ENCODE data around the gene DLX3.
"Not testable (repeated sequence)": the region's sequence is repeated elsewhere in the genome, so short reads cannot be mapped to it uniquely, and the experiment has no call there.

Gene DLX3

DNA sequence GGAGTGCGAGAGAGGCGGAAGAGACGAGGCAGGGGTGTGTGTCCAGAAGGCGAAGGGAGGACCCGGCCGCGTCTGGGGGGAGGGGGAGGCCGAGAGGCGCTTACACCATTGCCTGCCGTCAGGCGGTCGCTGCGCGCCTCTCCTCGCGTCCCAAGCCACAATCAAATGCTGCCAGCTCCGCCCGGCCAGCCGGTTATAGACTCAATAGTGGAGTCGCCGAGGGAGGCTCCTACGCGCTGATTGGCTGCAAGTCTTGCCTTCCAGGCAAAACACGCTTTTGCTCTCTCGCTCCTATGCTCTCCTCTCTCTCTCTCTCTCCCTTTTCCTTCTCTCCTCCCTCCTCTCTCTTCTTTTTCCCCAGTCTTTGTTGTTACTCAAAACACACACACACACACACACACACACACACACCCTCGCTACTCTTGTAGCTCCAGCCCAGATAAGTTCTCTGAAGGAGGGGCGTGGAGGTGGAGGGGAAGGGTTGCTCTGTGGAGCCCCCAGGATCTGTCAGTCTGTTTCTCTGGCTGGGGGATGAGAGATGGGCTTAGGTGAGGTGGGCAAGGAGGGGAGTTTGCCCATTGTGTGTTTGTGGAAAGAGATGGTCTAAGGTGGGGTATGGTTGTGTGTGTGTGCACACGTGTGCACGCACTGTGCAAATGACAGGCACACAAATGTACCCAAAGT is at the start of gene DLX3:
Gene DLX3 (minus strand): TSS at position 170 of the 684 bp plus-strand sequence. CDS start 226 bp downstream, outside the sequence.
- peak; percentile 16 for DNase-seq

DNA sequence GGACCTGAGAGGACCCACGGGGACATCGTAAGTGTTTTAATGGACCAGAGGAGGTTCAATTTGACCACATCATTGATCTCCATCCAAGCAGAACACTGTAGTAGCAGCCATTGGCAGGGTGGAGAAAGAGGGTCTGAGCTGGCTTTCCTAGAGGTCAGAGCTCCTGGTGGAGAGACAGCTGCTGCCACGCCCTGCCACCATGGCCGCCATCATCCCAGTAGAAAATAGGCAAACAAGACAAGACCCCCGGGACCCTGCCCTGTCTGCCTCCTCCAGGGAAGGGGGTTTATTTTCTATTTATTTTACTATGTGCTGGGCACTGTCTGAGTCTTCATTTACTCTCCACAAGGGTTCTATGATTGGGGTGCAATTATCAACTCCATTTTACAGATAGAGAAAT is 49.5 kb upstream of the DLX3 start:
- DNase-seq, result no peak

DNA sequence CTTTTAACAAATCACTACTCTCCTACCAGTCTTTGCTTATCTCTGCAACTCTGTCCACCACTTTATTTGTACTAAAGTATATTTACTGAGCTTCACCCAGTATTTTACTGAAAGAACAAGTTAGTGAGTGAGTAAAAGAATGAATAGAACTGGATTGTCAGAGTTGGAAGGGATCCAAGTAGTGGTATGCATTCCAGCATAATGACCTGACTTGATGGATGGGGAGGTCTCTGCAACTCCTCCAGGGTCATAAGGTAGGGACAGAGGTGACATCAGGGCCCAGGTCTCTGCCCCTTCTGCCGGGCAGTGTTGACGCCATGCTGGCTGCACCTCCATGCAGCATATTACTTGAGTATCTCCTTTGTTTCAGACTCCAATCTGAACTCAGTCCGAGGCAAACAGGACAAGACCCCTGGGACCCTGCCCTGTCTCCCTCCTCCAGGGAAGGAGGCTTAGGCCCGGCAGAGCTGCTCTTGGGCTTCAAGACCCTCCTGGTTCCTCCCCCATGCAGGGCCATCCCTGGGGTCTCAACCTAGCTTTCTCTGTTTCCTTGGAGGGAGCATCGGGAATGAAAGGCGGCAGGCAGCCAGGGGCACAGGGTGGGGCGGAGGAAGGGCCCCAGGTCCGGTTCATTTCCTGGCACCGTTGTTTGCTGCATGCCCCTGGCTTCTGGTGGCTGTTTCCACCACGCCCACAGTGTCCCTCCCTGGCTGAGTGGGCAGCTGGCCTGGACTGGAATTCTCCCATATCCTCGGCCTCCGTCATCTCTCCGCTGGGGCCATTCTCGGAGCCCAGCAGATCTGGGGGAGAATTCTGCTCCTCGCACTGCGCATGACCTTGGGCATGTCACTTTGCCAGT is 48.5 kb upstream of the DLX3 start:
- DNase-seq, result no peak

DNA sequence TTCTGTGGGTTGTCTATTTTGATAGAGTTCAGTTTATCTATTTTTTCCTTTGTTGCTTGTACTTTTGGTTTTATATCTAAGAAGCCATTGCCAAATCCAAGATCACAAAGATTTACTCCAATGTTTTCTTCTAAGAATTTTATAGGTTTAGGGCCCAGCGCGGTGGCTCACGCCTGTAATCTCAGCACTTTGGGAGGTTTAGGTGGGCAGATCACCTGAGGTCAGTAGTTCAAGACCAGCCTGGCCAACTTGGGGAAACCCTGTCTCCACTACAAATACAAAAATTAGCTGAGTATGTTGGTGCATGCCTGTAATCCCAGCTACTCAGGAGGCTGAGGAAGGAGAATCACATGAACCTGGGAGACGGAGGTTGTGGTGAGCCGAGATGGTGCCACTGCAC is 47.2 kb upstream of the DLX3 start:
- DNase-seq, result no peak

DNA sequence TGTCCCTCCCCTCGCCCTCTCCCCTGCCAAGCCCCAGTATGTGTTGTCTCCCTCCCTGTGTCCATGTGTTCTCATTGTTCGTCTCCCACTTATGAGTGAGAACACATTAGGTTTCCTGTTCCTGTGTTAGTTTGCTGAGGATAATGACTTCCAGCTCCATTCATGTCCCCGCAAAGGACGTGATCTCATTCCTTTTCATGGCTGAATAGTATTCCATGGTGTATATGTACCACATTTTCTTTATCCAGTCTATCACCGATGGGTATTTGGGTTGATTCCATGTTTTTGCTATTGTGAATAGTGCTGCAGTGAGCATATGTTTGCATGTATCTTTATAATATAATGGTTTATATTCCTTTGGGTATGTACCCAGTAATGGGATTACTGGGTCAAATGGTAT is 45.5 kb upstream of the DLX3 start:
- DNase-seq, result not testable (repeated sequence)

DNA sequence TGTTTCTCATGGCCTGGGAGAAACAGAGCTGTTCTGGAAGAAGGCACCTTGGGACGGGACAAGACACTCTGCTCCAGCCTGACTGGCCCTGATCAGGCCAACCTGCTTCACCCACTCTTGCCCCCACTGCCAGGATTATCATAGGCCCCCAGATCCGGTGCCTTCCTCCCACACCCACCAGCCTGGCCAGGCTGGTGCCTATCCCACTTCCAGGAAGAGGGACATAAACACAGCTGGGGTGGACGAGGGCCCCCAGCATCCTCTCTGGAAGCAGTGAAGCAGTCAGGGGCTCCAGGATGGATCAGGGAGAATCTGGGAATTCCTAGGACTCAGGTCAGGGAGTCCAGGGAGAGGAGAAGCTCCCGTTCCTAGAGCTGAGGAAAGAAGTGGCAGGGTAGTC is 44.0 kb upstream of the DLX3 start:
- no peak for DNase-seq

DNA sequence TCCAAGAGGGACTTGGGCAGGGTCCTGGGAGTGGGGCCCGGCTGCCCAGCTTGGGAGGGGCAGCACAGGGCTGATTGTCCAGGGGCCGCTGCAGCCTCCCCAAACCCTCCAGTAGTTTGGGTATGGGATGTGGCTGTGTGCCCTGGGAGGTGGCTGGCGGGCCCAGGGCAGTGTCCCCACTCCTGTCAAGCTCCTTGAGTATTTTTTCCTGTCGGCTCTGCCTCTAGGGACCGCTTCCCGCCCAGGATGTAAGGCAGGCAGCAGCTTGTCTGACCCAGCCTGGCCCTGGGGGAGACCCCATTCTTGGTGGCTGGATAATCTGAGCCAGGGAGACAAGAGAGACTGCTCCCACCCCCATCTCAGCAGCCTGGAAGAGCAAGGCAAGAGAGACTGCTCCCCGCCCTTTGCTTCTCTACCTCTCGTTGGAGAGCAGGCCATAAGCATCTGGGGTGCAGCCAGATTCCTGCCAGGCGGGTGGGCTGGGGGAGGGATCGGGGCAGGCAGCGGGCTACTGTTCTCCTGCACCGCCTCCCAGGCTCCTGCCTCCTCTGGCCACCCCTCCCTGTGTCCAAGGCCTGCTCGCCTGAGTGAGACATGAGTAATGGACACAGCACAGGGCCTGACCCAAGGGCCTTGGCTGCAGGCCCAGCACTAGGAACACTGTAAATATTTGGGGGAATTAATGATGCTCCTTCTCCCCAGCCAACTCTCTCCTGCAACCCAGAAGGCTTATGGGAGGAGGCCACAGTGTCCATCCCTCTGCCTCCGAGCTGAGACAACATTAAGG is 42.5 kb upstream of the DLX3 start:
- no peak for DNase-seq

DNA sequence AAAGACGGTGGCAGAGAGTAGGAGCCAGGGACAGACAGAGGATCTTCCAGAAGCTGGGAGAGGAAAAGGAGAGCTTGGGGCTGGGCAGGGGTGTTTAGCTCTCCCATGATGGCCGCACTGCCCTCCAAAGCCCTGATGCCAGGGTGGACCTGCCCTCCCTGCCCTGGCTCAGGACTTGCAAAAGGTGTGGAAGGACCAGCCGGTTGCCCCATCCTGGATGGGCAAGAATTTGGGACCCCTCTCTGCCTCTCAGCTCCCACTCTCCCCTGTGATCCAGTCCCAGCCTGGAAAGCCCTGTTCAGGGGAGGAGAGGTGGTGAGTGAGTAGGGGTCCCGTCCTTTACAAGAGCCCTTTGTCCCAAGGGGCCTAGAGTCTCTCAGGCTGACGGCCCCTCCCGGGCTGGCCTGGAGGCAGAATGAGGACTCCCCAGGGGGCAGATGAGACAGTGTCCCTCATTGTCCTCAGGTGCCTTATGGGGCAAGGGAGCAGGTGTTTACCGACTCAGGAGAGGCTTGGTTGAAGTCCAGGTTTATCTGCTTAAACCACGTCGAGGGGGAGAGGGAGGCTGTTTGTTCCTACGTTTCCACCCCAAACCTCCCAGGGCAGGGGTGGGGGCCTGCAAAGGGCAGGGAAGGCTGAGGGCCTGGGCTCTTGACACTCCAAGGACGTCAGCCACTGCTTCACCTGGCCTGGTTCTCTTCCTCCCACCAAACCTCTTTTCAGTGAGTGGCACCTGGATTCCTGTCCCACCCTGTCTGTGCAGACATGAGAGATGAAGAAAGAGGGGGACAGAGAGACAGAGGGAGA is 41.6 kb upstream of the DLX3 start:
- DNase-seq, result no peak

DNA sequence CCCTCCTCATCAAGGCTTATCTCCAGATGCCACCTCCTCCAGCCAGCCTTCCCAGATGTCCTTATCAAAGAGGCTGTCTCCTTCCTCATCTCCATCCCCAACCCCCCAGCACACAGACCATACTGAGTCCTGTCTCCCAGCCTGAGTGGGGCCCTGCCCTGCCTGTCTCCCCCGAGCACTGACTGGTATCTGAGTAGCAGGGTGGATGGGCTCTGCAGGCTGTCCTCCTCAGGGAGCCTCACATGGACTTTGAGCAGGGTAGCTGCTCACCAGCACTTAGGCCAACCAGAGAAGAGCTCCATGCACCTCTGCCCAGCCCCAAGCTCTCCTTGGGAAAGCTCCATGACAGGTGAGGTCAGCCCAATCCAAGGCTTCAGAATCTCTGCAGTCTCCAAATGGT is 40.9 kb upstream of the DLX3 start:
- no peak for DNase-seq

DNA sequence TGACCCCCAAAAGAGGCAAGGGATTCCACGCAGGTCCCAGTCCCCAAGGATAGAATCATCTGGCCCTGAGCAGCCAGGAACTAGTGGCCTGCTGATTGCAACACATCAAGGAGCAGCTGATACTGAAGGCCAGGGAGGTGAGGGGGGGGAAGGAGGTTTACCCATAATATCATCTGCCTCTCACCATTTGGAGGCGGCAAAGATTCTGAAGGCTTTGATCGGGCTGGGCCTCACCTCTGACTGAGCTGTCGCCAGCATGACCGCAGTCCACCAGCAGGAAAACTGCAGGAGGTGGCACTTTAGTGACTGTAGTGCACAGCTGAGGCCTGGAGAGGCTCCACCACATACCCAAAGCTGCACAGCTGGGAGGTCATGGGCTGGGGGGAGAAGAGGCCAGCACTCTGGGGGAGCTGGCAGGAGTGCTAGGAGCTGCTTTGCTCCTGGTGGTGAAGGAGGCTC is 40.4 kb upstream of the DLX3 start:
- DNase-seq, result no peak

DNA sequence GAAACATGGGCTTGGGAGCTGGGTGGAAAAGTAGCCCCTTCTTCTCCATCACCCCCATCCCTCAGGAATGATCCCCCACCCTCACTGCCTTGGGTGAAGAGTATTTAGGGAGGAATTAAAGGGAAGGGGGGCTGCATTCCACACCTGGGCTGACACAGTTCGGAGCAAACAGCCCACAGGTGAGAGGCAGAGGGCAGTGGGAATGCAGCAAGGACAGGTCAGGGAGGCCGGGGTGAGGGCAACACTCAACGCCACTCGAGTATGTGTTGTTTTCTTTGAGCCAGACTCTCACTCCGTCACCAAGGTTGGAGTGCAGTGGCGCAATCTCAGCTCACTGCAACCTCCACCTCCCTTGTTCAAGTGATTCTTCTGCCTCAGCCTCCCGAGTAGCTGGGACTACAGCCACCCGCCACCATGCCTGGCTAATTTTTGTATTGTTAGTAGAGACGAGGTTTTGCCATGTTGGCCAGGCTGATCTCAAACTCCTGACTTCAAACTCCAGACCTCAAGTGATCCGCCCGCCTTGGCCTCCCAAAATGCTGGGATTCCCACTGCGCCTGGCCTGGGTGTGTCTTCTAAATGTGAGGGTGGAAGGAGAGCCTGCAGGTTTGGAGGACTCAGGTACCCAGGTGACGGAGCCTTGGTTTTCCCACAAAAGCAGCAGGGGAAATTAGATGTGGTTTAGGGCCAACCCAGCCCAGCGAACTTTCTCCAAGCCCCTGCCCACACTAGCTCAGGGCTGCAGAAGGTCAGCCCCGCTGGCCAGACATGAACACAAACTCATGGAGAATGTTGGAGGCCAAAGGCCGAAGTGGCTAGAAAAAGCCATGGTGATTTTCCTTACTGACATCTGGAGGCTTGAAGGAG is 39.7 kb upstream of the DLX3 start:
- no peak for DNase-seq

DNA sequence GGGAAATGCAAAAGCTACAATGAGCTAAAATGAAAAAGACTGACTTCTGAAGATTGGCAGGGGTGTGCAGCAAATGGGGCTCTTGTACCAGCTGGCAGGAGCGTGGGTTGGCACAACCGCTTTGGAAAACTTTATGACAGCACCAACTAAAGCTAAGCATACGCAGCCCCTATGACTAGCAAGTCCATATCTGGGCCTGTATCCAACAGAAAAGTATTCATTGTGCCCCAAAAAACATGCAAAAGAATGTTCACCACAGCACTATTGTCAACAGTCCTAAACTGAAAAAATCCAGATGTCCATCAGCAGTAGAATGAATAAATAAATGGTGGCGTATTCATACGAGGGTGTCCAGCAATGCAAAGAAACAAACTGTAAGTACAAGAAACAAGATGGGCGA is 38.3 kb upstream of the DLX3 start:
- no peak for DNase-seq

DNA sequence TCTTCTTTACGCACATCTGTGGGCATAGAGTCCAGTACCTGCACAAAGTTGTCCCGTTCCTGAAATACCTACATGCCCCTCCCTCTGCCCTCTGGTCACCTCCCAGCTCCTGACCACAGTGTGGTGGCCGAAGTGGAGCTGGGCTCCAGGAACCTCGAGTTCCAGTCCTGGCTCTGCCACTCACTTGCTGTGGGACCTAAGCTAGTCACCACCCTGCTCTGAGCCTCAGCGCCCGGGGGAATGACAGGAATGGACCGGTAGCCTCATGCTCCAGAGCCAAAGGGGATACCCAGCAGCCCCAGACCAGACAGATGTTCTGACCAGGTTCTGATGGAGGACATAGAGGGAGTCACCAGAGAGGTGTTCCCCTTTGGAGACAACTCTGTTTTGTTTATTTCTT is 34.2 kb upstream of the DLX3 start:
- no peak for DNase-seq

DNA sequence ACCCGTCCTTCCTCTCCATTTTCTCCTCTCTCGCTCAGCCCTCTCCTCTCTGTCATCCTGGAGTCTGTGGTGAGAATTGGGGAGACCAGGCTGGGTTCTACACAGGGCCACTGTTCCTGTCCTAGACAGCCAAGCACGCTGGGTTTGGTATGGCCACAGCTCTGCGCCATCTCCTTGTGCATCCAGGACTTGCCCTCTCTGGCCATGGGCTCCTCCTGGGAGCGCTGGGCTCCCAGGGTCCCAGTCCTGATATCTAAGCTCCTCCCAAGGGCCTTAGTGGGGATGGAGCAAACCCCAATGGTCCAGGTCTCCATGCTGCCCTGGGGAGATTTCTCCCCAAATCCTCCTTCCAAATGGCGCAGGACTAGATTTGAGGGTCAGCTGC is 33.7 kb upstream of the DLX3 start:
- DNase-seq, result no peak

DNA sequence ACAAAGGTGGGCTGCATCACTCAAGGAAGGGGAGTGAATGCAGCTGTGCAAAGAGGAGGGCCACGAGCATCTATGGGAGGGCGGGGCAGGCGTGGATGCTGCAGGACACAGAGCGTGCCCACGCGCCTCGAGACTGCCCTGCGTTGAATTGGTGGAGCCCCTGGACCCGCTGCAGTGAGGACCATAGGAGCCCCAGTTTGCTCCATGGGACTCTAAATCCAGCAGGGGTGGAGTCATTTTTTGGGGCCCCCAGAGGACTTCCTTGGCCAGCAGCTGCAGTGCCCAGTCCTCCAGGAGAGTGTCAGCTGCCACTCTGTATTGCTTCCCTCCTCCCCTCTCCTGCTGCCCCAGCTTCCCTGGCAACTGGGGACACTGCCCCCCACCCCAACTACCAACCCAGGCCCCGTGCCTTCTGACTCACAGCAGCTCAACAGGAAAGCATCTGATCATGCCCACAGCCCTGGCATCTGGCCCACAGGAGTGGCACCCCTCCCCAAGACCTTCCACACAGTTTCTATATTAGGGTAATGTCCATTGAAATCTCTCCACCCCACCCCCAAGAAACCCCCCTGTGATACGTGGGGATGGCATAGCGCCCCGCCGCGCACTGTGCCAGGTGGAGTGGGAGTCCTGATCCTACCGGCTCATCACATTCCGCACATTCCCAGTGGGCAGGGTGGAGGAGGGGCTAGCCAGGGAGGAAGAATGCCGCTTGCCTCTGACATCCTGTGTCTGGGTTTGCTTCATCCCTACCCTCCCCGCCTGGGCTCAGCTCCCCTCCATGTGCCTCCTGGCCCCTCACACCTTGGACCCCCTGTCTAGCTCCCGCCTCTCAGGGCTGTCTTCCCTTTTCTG is 33.1 kb upstream of the DLX3 start:
- no peak for DNase-seq

DNA sequence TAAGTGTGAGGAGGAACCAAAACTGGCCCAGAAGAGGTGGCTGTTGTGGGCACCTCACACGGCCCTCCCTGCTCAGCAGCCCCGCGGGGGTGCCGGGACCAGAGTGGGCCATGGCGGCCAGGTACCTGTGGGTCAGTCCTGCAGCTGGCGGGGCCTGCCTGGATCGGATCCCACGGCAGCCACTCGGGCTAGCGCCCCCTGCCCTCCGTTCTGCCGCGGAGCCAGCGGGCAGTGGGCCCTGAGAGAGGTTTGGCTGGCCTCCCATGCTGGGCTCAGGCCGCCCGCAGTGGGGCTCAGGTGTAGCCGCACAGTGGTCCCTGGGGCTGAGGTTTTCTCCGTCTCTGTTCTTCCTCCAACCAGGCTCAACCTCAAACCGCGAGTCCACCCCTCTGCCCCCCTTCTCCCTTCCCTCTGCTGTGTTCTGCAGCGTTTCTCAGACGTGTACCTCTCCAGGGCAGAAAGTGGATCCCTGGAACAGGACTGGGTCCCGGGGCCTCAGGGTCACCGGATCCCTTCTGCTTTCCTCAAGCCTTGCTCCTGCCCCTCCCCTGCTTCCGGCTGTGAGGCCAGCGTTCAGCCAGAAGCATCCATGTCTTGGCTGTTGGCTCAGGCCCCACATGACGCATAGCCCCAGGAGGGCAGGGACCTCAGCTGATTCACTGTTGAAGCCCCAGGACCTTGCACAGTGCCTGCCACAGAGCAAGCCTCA is 32.3 kb upstream of the DLX3 start:
- DNase-seq, result no peak

DNA sequence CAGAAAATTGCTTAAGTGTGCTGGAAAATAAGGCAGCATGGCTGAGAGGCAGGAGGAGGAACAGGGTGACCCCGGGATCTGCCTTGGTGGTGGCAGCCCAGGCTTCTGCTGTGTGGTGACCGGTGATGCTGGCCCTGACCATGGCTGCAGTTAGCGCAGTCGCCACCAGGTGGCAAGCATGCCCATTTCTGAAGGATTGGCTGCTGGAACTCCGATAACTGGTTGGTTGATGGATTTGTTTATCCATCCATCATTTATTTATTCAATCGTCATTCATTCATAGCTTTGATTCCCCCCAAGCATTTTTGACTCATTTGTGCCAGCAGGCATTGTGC is 31.8 kb upstream of the DLX3 start:
- DNase-seq, result peak; percentile 55

DNA sequence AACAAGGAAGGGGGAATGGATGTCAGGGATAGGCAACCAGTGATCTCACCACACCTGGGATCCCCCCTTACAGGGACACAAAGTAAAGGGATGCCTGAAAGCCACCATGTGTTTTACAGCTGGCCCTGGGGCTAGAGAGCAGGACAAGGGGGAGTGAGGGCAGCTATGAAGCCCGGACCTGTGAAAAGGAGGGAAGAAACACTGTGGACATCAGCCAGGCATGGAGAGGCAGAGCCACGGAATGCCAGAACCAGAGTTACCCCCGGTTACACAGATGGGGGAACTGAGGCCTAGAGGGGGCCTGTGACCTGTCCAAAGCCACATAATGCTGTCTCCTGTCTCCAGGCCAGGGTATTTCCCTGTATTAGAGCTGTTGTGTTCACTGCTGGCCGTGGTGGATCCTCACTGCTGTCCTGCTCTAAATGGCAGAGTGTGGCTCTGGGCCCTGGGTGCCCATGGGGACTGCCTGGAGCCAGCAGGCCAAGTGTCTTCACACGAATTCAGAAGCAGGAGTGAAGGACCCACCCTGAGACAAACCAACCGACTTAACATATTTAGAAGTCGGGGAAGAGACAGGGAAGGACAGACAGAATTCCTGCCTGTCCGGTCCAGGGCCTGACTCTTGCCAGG is 31.1 kb upstream of the DLX3 start:
- no peak for DNase-seq

DNA sequence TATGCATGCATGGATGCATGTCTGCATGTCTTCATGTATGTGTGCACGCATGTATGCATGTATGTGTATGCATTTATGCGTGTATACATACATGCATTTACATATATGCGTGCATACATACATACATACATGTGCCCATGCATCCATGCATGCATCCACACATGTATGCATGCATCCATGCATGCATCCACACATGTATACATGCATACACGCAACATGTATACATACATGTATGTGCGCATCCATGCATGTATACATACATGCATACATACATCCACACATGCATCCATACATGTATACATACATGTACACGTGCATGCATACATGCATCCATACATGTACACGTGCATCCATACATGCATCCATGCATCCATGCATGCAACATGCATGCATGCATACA is 29.8 kb upstream of the DLX3 start:
- DNase-seq, result no peak

DNA sequence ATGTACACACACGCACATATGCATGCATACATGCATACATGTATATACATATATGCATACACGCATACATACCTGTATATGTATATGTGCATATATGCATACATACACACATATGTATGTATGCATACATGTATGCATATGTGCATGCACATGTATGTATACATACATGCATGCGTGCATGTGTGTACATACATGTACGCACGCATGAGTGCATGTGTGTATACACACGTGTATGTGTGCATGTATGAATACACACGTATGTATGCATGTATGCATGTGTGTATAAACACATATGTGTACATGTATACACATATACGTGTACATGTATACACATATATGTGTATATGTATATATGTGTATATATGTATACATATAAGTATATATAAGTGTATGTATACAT is 28.5 kb upstream of the DLX3 start:
- no peak for DNase-seq
